ENCODE results near the gene PDLIM7.
A peak's percentile ranks its signal among the peaks of the same experiment; 100 is the strongest.

The PDLIM7 gene

GRCh38 chr5:177472460-177473442, 24.7 kb downstream of the PDLIM7 start:
- DNase-seq, result peak; percentile 42

GRCh38 chr5:177471610-177472356, 25.6 kb downstream of the PDLIM7 start:
- no peak for DNase-seq

- DNase-seq, result no peak
These were observed 26.5 kb downstream of the PDLIM7 start for GRCh38 chr5:177470759-177471536.

GRCh38 chr5:177469750-177470525, 27.5 kb downstream of the PDLIM7 start:
- no peak for DNase-seq

DNA sequence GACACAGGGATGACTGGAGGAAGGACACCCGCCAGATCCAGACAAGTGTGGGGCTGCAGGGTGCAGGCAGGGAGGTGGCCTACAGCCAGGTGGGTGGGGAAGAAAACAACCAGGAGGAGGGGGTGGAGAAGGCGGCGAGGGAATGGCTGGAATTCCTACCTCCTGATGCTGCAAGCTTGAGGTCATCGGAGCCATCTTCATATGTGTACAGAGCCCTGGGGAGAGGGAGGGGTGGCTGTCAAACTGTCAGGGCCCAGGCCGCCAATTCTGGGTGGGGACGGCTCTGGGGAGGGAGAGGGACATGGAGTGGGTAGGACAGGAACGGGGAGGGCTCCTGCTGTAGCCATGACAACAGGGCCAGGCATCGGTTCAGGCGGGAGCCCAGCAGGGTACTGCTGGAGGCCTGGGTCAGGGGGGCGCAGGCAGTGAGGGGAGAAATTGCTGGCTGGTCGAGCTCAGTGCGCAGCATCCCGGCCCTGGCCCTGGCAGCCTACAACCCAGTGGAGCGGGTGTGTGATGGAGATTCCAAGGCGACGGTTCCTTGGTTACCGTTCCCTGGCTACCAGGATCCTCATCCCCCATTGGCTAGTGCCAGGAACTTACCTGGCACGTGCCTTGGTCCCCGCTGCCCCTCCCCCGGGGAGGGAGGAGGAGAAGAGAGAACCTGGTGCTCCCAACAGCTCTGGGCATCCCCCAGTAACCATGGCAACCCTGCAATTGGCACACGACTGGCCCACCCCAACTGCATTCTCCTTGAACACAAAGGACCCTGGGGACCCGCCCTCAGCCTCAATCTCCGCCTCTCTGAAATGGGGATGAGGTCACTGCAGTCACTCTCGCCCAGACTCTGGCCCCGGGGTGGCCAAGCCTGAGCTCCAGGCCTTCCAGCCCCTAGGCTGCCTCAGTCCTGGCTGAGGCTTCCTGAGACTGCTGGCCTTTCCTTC, 28.4 kb downstream of the PDLIM7 start:
- no peak for DNase-seq

DNA sequence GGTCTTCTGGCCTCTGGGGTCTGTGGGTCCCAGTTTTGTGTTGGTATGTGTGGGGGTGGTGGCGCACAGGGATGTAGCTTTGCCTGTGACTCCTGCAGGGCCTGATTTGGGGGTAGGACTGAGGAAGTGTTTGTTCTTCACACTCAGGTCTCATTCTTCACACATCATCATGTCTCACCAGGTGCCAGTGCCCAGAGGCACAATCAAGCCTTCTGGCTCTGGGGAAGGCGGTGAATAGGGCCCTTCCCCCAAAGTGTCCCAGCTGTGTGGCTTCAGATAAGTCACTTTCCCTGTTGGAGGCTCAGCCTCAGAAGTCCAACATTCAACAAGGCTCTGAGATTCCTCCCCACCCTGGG, 29.1 kb downstream of the PDLIM7 start:
- no peak for DNase-seq

- DNase-seq, result no peak
These were observed 30.0 kb downstream of the PDLIM7 start for GRCh38 chr5:177467436-177467835.

DNA sequence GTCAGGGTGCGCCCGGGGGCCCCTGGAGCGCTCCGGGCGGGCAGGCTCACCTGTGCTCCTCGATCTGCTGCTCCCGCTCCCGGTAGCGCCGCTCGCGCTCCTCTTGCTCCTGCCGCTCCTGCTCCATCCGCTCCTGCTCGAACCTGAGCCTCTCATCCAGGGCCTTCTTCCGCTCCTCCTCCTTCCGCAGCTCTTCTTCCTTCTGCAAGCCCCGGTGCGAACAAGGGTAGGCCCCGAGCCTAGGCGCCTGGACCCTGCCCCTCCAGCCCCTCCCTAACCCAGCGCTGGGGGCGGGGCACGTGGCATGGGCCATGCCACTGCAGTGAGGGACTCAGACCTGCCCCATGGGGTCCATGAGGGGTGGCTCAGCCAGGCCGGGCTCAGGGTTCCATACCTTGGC, 30.5 kb downstream of the PDLIM7 start:
- DNase-seq, result no peak

GRCh38 chr5:177465044-177465443, 32.4 kb downstream of the PDLIM7 start:
- DNase-seq, result no peak

GRCh38 chr5:177462021-177462670, 35.3 kb downstream of the PDLIM7 start:
- DNase-seq, result no peak

DNA sequence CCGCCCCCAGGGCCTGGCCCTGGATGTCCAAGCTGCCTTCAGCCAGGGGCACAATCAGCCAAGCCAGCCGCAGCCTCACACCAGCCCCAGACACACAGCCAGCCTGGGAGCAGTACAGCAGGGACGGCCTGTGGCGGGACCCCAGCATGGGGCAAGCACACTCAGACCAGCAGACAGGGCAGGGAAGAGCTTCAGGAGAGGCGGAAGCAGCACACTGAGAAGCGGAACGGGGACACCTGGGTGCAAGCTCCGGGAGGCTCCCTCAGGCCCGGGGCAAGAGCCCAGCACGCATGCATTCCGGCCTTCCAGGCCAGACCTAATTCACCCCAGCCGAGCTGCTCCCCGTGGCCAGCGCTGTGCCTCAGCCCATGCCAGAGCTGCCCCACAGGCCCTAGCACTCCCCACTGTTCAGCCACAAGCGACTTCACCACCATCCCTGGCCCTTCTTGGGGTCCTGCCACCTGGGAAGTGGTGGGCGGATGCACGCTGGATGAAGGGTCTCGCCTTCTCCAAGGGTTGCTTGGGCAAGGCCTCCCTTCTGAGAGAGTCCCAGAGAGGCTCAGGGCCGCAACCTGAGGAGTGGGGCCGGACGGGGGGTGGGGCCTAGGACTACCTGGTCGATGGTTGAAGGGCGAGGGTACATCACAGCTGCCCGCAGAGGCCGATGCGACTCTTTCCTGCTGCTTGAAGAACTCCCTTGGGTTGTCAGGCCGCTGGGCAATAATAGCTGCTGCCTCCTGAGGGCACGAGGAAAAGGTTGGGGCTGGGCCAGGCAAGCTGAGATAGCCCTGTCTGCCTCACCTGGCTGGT, 37.4 kb downstream of the PDLIM7 start:
- DNase-seq, result no peak

- DNase-seq, result no peak
These were observed 38.0 kb downstream of the PDLIM7 start for GRCh38 chr5:177459357-177459756.

- DNase-seq, result no peak
These were observed 38.5 kb downstream of the PDLIM7 start for GRCh38 chr5:177458912-177459350.

DNA sequence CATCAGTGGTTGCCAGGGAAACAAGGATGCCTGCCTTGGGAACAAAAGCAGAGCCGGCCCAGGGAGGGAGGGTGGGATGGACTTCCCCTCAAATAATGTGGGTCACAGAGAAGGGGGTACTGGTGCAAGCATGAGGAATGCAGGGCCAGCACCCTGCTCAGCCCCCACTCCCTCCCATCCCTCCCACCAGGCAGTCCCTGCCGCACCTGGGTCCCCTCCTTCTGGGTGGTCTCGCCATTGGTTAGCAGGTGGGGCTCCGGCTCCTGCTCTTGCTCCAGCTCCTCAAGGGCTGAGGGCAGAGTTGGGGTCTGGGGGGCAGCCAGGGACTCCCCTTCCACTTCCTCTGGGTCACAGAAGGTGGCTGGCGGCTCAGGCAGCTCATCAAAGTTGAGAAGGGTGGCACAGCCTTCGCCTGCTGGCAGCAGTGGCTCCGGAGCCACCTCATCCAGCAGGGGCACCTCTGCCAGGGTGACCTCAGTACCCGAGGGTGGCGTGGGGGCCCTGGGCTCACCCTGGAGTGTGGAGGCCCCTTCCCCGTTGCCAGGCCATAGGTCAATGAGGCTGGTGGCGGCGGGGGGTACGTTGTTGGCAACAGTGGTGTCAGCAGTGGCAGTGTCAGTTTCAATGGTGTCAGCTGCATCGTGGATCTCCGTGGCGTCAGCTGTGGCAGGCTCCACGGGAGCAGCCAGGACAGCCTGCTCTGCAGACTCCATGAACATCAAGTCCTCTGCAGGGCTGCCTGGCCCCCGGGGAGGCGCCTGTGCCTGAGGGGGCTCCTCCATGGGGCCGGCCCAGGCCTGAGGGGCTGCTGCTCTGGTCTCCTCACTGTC, 39.3 kb downstream of the PDLIM7 start:
- no peak for DNase-seq

- DNase-seq, result peak; percentile 58
These were observed 40.2 kb downstream of the PDLIM7 start for GRCh38 chr5:177456976-177457851.

DNA sequence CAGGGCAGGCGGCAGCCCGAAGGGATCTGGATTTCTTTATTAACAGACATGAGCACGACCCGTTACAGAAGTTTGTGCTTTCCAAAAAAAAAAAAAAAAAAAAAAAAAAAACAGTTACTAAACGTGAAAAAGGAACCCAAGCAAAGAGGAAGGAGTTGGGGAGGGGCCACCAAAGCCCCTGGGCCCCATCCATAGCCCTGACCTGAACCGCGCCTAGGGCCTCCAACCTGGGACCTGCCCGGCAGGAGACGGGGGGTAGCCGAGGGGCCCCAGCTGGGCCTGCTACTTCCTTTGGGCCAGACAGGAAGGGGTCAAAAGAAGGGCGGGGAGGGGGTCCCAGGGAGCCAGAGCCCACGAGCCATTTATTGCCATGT, 40.8 kb downstream of the PDLIM7 start:
- DNase-seq, result no peak

GRCh38 chr5:177455661-177456590, 41.5 kb downstream of the PDLIM7 start:
- DNase-seq, result peak; percentile 97
